Osteoblast (primary cell): ENCODE data around the gene TMEM181. TPM values are rescaled to one million over a fixed set of nuclear protein-coding genes. Genes with fewer than 3 reads are reported as not detected.

Source experiments
- DNase-seq: peaks from one replicate; pipeline ENCODE4 v3.0.0; 2011; ENCODE audit warnings: low spot score, mixed read lengths; ENCODE audit not compliant: insufficient read length; ENCODE audit errors: missing footprints
- H2AFZ ChIP-seq: 2 replicates; pipeline ENCODE4 v1.6.0; 2011; ENCODE audit warnings: mild to moderate bottlenecking, low read length
- H3K27ac ChIP-seq: 2 replicates; pipeline ENCODE4 v1.5.1; 2011; ENCODE audit warnings: mild to moderate bottlenecking, low read depth, low read length, moderate library complexity
- H3K27me3 ChIP-seq: 2 replicates; pipeline ENCODE4 v1.6.0; 2012; ENCODE audit warnings: mild to moderate bottlenecking, control low read depth, inconsistent platforms, low read length, moderate library complexity; ENCODE audit not compliant: insufficient read depth
- H3K36me3 ChIP-seq: 2 replicates; pipeline ENCODE4 v1.5.1; 2011; ENCODE audit warnings: mild to moderate bottlenecking, low read length, control low read depth, moderate library complexity; ENCODE audit not compliant: insufficient read depth
- H3K4me1 ChIP-seq: 2 replicates; pipeline ENCODE4 v1.5.1; 2011; ENCODE audit warnings: mild to moderate bottlenecking, low read length, control low read depth, moderate library complexity; ENCODE audit not compliant: insufficient read depth
- H3K4me2 ChIP-seq: 2 replicates; pipeline ENCODE4 v1.6.0; 2011; ENCODE audit warnings: mild to moderate bottlenecking, low read length; ENCODE audit not compliant: insufficient read depth
- H3K4me3 ChIP-seq: fragments of 200-600 bp; sonication (generic); 3 replicates; pipeline ENCODE4 v1.5.1; 2012; ENCODE audit warnings: mild to moderate bottlenecking, low read length, inconsistent platforms; ENCODE audit not compliant: insufficient read depth
- H3K79me2 ChIP-seq: 2 replicates; pipeline ENCODE4 v1.6.0; 2012; ENCODE audit warnings: mild to moderate bottlenecking, low read length, control low read depth, inconsistent platforms; ENCODE audit not compliant: insufficient read depth
- H3K9me3 ChIP-seq: 2 replicates; pipeline ENCODE4 v1.5.1; 2011; ENCODE audit warnings: low read depth, low read length, control low read depth
- H4K20me1 ChIP-seq: 2 replicates; pipeline ENCODE4 v1.6.0; 2012; ENCODE audit warnings: mild to moderate bottlenecking, low read length, control low read depth; ENCODE audit not compliant: insufficient read depth
- total RNA-seq: library from RNA; depleted of rRNA; stranded (reverse); fragments of >200 nt; gene quantifications from 2 replicates; pipeline ENCODE4 v1.2.3, GENCODE V29; 2012
- TF ChIP-seq, protein P1 (sequence below): IDR thresholded peaks from 2 replicates; pipeline ENCODE4 v1.5.1; 2011; ENCODE audit warnings: mild to moderate bottlenecking, low read depth, low read length, moderate library complexity; ENCODE audit errors: extremely low read depth

TMEM181 gene, protein sequence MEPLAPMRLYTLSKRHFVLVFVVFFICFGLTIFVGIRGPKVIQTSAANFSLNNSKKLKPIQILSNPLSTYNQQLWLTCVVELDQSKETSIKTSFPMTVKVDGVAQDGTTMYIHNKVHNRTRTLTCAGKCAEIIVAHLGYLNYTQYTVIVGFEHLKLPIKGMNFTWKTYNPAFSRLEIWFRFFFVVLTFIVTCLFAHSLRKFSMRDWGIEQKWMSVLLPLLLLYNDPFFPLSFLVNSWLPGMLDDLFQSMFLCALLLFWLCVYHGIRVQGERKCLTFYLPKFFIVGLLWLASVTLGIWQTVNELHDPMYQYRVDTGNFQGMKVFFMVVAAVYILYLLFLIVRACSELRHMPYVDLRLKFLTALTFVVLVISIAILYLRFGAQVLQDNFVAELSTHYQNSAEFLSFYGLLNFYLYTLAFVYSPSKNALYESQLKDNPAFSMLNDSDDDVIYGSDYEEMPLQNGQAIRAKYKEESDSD
- total RNA-seq: 43.3 and 43.8 TPM in 2 replicates

DNA sequence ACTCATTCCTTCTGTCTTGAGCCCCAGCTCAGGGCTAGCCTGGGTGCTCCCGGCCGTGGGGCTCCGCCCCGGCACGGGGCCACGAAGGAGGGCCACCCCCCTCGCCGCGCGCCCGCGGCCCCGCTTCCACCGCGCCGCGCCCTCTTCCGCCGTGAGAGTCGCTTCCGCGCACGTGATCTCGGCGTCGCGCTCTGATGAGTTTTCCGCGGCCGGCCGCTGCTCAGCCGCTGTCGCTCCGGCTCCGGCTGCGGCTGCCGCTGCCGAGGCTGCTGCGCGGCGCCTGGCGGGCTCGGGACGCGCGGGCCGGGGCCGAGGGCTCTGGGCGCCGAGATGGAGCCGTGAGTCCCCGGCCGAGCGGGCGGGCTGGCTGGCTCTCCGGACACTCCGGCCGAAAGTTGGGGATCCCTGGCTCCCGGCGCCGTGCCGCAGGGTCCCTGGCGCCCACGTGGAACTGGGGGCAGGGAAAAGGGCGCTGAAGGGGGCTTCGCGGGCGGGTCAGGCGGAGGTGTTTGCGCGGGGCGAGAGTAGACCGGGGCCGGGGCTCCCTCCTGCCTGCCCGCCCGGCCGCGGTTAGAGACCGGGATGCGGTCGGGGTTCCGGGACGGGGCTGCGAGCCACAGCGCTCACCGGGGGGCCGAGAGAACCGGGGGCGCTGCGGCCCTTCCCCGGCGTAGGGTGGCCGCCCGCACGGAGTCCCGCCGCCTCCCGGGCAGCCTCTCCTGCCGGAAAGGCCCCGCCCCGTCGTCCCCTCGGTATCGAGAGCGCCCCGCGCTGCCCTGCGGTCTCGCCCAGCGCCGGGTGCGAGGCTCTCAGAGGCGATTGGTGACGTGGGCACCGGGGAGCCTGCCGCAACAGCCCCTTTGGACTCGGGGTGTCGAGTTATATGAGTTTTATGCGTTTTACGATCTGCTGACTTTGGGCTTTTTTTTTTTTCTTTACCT, at the start of gene TMEM181:
Gene TMEM181 (plus strand): TSS at position 197 of the 941 bp plus-strand sequence. CDS start 134 bp downstream, at position 331.
- H3K4me3 ChIP-seq: peak within 1 kb of the TSS; percentile 81
- H3K4me1 ChIP-seq: peaks cover 32% of the 10 kb centered on the region
- DNase-seq: peak; percentile 98
- peak within 1 kb of the TSS; percentile 87 for H3K4me2 ChIP-seq
- TF ChIP-seq, protein P1, sequence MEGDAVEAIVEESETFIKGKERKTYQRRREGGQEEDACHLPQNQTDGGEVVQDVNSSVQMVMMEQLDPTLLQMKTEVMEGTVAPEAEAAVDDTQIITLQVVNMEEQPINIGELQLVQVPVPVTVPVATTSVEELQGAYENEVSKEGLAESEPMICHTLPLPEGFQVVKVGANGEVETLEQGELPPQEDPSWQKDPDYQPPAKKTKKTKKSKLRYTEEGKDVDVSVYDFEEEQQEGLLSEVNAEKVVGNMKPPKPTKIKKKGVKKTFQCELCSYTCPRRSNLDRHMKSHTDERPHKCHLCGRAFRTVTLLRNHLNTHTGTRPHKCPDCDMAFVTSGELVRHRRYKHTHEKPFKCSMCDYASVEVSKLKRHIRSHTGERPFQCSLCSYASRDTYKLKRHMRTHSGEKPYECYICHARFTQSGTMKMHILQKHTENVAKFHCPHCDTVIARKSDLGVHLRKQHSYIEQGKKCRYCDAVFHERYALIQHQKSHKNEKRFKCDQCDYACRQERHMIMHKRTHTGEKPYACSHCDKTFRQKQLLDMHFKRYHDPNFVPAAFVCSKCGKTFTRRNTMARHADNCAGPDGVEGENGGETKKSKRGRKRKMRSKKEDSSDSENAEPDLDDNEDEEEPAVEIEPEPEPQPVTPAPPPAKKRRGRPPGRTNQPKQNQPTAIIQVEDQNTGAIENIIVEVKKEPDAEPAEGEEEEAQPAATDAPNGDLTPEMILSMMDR: no peak
- H3K27ac ChIP-seq: peak within 1 kb of the TSS; percentile 66
- no peaks in the 10 kb centered on the region for H3K9me3 ChIP-seq
- H3K79me2 ChIP-seq: peaks cover 51% of the 10 kb centered on the region
- no peaks in the 10 kb centered on the region for H3K36me3 ChIP-seq
- H2AFZ ChIP-seq: peak within 1 kb of the TSS; percentile 98
- peaks cover 38% of the 10 kb centered on the region for H4K20me1 ChIP-seq
- H3K27me3 ChIP-seq: peaks cover 11% of the 10 kb centered on the region

DNA sequence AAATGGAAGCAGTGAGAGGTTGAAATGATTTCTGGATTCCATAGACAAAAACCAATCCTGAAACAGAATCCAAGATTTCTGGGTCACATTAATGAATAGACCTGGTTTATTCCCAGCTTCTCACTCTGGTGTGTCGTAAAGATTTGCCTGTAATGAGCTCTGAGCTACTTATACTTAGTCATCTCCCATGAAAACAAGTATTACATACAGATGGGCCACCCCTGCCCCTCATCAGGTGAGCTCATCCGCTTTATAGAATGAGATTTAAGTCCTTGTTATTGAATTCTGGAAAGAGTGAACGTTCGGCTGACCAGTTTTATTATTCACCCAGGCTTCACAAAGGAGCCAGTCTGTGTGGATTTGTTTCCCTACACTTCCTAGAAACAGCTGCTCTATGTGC, 47.1 kb upstream of the TMEM181 start:
- H3K79me2 ChIP-seq: no peaks in the 10 kb centered on the region
- TF ChIP-seq, protein P1: no peak

DNA sequence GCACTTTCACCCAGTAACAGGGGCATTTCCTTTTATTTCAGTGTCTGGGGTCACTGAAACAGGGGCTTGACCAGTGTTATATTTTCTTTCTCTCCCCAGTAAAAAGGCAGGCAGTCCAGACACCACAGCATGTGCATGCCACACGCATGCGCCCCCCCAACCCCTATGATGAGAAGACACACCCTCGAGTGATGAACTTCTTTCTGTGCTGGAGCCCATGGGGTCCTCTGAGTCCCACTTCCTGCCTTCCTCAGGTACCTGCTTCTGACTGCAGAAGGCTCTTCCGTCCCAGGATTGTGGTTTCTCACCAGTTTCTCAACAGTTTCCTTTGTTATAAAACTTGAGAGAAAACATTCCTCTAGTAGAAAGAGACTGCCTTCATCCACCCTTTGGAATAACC, 45.7 kb upstream of the TMEM181 start:
- no peak overlapping the region for H3K27ac ChIP-seq
- peaks cover 18% of the 10 kb centered on the region for H3K27me3 ChIP-seq
- H3K4me3 ChIP-seq: no peak overlapping the region
- peaks cover 12% of the 10 kb centered on the region for H3K4me1 ChIP-seq
- peak; percentile 35 for DNase-seq
- no peaks in the 10 kb centered on the region for H3K9me3 ChIP-seq
- TF ChIP-seq, protein P1: no peak
- no peaks in the 10 kb centered on the region for H3K79me2 ChIP-seq
- H2AFZ ChIP-seq: no peak overlapping the region
- H3K4me2 ChIP-seq: no peak overlapping the region
- H4K20me1 ChIP-seq: no peaks in the 10 kb centered on the region
- H3K36me3 ChIP-seq: no peaks in the 10 kb centered on the region

More for the DNA sequence above, 47.1 kb upstream of the TMEM181 start:
- H3K4me2 ChIP-seq: no peak overlapping the region
- H3K4me3 ChIP-seq: no peak overlapping the region
- no peaks in the 10 kb centered on the region for H3K9me3 ChIP-seq
- H4K20me1 ChIP-seq: no peaks in the 10 kb centered on the region
- no peaks in the 10 kb centered on the region for H3K36me3 ChIP-seq
- peaks cover 4% of the 10 kb centered on the region for H3K4me1 ChIP-seq
- no peak overlapping the region for H2AFZ ChIP-seq
- no peak for DNase-seq
- H3K27me3 ChIP-seq: peaks cover 15% of the 10 kb centered on the region
- H3K27ac ChIP-seq: no peak overlapping the region

DNA sequence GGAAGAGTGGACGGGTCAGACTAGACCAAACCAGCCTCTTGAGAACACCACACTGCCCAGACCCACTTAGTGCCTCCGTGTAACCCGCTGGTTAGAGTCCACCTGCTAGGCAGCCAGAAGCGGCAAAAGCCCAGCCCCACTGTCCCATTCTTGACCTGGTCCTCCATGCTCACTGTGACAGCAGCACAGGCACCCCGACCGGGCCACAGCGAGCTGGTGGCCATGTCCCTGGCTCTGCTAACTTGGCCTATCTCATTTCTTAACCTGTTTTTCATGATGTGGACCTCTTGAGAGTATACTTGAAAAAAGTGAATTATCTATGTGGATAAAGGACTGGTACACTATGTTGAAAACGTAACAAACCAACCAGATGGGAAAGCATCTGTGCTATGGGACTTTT, 44.9 kb upstream of the TMEM181 start:
- DNase-seq: no peak
- H3K79me2 ChIP-seq: no peaks in the 10 kb centered on the region

More for the DNA sequence above, 44.9 kb upstream of the TMEM181 start:
- Histone ChIP-seq H4K20me1 (no peaks in the 10 kb centered on the region), H3K4me1 (peaks cover 12% of the 10 kb centered on the region), H3K9me3 (no peaks in the 10 kb centered on the region), H2AFZ (no peak overlapping the region), H3K27me3 (peaks cover 18% of the 10 kb centered on the region), H3K36me3 (no peaks in the 10 kb centered on the region), H3K4me2 (no peak overlapping the region), H3K27ac (no peak overlapping the region), H3K4me3 (no peak overlapping the region)
- TF ChIP-seq, protein P1: no peak
